DND-41 (cell line): ENCODE data around the gene RRP8.

Experiments
- EZH2 ChIP-seq: IDR thresholded peaks from 3 replicates; pipeline ENCODE4 v1.6.1; 2012; ENCODE audit warnings: borderline replicate concordance, low read depth, mild to moderate bottlenecking, moderate library complexity, low read length, inconsistent platforms; ENCODE audit not compliant: severe bottlenecking
- TF ChIP-seq, protein P1 (sequence below): IDR thresholded peaks from 2 replicates; pipeline ENCODE4 v1.5.1; 2012; ENCODE audit warnings: borderline replicate concordance, low read length, moderate library complexity, mild to moderate bottlenecking; ENCODE audit not compliant: poor library complexity, severe bottlenecking; ENCODE audit errors: extremely low read depth

DNA sequence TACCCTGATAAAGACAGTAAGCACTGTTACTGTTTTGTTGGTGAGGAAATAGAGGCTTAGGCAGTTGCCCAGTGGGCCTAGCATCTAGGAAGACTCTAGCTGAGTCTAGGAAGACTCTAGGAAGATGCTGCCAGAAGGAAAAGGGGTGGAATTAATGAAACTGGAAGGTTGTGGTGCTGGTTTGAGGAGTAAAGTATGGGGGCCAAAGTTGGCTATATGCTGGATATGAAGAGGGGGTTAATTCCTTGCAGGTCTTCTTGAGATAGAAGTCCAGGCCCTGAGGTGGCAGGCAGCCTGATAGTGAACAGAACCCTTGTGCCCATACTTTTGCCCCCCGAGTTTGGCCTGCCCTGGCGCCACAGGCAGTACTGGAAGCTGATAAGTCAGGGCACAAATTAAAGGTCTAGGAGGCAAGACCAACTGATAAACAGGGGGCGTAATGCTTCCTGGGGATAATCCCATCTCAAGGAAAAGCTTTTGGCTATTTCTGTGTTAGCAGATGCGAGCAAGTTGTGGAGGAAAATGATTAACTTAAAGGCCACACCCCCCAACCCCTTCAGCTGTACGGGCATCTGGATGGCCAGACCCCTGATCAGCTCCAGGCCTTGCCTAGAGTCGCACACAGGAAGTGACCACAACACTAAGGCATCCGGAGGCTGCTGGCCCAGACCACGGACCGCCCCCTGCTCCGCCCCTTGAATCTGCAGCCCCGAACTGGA is 3.2 kb upstream of the RRP8 start:
- TF ChIP-seq, protein P1, sequence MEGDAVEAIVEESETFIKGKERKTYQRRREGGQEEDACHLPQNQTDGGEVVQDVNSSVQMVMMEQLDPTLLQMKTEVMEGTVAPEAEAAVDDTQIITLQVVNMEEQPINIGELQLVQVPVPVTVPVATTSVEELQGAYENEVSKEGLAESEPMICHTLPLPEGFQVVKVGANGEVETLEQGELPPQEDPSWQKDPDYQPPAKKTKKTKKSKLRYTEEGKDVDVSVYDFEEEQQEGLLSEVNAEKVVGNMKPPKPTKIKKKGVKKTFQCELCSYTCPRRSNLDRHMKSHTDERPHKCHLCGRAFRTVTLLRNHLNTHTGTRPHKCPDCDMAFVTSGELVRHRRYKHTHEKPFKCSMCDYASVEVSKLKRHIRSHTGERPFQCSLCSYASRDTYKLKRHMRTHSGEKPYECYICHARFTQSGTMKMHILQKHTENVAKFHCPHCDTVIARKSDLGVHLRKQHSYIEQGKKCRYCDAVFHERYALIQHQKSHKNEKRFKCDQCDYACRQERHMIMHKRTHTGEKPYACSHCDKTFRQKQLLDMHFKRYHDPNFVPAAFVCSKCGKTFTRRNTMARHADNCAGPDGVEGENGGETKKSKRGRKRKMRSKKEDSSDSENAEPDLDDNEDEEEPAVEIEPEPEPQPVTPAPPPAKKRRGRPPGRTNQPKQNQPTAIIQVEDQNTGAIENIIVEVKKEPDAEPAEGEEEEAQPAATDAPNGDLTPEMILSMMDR: no peak
- no peak for TF ChIP-seq EZH2
